Fibroblast of lung (primary cell): Measurements from ENCODE around the gene WIPF3.

Experiments
- CTCF ChIP-seq, 2 donors: IDR thresholded peaks in 1 of 2; conservative IDR thresholded peaks in 1 of 2; 1 replicate in 1 of 2; 2 replicates in 1 of 2; pipeline ENCODE4 v1.5.1; 2011 to 2012; ENCODE audit warnings: low read length in 2 of 2, control low read depth in 1 of 2, inconsistent platforms in 1 of 2, low read depth in 1 of 2, mild to moderate bottlenecking in 1 of 2
- EZH2 ChIP-seq: IDR thresholded peaks from 2 replicates; pipeline ENCODE4 v1.5.1; 2012; ENCODE audit warnings: low read length, control low read depth, mild to moderate bottlenecking; ENCODE audit errors: missing control alignments

- TF ChIP-seq CTCF (conservative IDR thresholded peaks at IDR 0.05 in 1 of 2, IDR thresholded peaks at IDR 0.05 in 1 of 2; ENCODE audit: low read depth in 1 of 2, low read length in 2 of 2) (no peak), EZH2 (no peak)
Measured at GRCh38 chr7:29877196-29877595, 70.9 kb downstream of the WIPF3 start.
